CD4-positive, alpha-beta T cell treated with Interleukin-21 for 1 hour (primary cell): ENCODE data around the gene FBXO33.

Experiments
- DNase-seq: peaks from one replicate; pipeline ENCODE4 v3.0.0-alpha.2; 2020

FBXO33 gene, protein sequence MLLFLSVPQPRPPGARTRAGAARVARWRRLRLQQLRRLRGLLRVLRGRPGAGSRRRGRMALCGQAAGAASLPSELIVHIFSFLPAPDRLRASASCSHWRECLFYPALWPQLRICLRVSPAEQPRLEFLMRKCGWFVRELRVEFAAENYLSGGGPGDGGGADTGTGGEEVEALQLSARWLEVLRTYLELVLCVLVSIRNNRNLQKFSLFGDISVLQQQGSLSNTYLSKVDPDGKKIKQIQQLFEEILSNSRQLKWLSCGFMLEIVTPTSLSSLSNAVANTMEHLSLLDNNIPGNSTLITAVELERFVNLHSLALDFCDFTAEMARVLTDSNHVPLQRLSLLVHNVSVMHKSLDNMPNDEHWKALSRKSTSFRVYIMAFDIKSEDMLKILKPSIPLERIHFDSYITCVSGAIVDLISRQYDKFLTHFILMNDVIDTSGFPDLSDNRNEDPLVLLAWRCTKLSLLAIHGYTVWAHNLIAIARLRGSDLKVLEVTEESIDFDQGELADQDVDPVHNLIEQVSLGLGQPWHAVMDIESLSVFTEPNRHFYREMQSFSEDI

GRCh38 chr14:39432179-39432618 is at the start of gene FBXO33:
FBXO33 (minus strand) TSS chr14:39432433; CDS start chr14:39432162, 271 bp downstream.
- peak; percentile 97 for DNase-seq

- DNase-seq = no peak
These were observed 42.2 kb upstream of the FBXO33 start for GRCh38 chr14:39474416-39474911.

GRCh38 chr14:39472078-39472477 is 39.8 kb upstream of the FBXO33 start:
- DNase-seq = no peak

DNA sequence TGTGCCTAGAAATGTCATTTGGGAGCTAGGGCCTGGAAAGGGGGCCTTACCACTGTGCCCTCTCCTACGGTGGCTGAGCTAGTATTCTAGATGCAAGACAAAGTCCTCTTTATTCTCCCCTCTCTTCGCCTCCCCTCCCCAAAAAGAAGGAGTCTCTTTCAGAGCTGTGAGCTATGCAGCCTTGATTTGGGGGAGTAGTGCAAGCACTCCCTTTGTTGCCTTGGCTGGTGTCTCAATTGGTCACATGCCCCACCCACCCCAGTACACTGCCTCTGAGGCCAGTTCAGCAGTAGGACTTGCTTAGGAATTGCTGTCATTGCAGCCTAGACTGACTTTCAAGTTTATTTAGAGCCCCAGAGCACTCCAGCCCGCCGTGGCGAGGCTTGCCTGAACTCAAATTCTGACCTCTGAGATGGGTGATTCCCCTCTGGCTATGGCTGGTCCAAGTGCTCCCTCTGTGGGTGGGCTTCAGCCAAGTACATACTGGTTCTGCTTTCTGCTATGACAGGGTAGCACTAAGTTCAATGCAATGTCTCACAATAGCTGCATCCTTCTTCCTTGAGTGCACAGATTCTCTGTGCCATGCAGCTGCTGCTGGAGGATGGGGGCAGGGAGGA is 37.0 kb upstream of the FBXO33 start:
- peak; percentile 25 for DNase-seq

DNA sequence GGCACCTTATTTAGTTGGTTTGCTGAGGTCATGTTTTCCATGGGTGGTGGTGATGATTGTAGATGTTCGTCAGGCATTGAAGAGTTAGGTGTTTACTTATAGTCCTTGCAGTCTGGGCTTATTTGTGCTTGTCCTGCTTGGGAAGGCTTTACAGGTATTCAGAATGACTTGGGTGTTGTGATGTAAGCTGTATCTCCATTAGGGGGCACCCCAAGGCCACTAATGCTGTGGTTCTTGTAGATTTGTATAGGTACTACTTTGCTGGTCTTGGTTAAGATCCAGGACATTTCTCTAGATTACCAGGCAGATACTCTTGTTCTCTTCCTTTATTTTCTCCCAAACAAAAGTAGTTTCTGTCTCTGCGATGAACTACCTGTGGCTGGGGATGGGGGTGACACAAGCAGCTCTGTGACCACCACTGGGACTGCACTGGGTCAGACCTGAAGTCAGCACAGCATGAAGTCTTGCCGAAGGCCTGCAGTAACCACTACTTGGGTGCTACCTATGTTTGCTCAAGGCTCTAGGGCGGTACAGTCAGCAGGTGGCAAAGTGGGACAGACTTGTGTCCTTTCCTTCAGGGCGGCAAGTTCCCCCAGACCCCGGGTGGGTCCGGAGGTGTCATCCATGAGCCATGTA is 35.8 kb upstream of the FBXO33 start:
- peak; percentile 8 for DNase-seq

DNA sequence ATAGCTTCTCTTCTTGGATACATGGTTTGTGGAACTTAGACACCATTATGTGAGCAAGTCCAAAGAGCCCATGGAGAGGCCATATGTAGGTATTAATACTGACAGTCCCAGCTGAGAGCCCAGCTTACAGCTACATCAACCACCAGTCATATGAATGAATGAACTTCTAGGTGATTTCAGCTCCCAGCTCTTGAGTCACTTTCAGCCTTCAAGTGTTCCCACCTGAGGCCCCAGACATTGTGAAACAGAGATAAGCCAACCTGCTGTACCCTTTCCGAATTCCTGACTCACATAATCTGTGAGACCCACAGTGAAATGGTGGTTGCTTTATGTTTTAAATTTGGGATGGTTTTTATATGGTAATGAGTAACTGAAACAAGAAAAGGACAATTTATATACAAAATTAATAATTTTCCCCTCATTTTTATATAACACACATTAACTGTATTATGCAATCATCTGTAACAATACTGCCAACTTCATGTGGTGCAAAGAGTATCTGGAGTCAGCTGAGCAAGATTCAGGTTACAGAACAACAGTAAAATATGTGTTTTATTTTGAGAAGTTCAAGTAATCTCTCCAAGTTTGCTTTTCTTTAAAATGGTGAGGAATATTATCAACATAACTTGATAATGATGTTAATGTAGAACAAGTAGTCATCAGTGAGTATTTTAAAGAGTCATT is 27.7 kb upstream of the FBXO33 start:
- DNase-seq = no peak

DNA sequence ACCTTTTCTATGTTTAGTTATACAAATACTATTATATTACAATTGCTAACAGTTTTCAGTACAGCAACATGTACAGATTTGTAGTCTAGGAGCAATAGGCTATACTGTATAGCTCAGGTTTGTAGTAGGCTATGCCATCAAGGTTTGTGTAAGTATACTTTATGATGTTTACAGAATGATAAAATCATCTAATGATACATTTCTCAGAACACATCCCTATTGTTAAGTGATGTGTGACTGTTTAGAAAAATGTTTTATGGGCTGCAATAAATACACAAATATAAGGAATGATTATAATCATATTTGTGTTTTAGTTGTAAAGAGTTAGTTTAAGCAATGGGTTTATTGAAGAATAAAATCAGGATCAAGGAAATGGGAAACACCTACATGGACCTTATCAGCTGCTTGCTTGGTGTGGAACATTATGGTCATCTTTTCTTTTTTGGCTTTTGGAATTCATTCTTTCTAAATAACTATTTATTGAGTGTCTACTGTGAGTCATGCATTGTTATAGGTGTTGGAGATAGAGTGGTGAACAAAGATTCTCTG is 24.5 kb upstream of the FBXO33 start:
- DNase-seq = no peak

- DNase-seq = no peak
These were observed 22.8 kb upstream of the FBXO33 start for GRCh38 chr14:39454906-39455539.

GRCh38 chr14:39452680-39453079 is 20.4 kb upstream of the FBXO33 start:
- no peak for DNase-seq

GRCh38 chr14:39451811-39452210 is 19.6 kb upstream of the FBXO33 start:
- no peak for DNase-seq

- no peak for DNase-seq
These were observed 15.0 kb upstream of the FBXO33 start for GRCh38 chr14:39447175-39447661.

DNA sequence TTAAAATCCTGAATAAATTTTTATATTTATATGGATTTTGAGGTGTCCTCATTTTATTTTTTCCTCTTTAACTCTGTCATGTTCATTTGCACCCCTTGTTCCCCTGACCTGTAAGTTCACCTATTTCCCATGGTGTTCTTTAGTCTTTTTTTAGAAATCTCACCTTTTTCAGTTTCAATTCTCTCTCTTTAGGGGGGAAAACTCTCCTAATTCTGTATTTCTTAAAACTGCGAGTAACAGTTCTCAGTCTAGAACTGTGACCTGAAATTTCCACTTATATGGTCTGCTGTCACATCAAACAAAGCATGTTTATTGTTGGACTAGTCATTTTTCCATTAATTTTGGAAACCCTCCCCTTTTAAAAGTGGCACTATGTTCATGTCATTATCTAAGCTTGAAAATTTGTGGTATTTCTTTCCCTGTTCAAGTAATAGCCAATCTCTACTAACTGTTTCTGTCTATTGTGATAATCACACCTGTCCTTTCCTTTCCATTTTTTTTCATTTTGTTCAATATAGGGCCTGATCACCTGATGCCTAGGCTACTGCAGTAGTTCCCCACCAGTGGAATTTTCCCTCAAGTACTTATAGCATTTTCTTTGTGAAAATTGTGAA is 14.0 kb upstream of the FBXO33 start:
- no peak for DNase-seq

DNA sequence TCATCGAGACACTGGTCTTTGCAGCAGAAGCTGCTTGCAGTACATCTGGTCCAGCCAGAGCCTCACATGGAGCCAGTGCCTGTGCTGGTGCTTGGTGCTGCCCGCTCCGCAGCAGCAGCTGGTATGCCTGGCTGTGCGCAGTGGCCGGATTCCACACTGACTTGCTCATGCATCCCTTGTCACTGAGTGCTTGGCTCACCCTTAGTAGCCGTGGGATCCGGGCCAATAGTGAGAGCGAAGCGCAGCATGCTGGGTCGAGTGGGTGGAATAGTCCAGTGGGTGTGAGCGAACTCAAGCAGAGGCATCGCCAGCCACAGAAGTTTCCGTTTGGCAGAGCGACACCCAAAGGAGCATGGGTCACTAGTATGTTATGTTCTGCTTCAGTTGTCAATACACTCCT is 10.1 kb upstream of the FBXO33 start:
- no peak for DNase-seq

DNA sequence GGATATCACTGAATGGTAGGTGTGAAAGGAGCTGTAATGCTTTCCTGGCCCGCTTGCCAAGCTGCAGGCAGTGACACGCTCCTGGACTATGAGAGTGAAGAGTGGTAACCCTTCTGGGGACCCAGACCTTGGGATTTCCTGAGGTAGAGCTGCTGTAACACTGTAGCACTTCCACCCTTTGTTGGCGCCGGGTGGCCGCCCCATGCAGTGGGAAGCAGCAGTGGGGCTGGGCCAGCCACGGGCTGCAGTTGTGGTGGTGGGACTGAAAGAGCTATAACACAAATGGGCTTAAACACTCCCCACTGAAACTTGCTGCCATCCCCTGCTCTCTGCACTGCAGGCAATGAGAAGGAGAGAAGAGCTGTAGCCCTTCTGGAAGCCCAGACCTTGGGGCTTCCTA is 9.6 kb upstream of the FBXO33 start:
- no peak for DNase-seq

- DNase-seq = no peak
These were observed 8.7 kb upstream of the FBXO33 start for GRCh38 chr14:39440975-39441374.

GRCh38 chr14:39435241-39435640 is 3.0 kb upstream of the FBXO33 start:
- no peak for DNase-seq

GRCh38 chr14:39434401-39434800 is 2.2 kb upstream of the FBXO33 start:
- no peak for DNase-seq

- no peak for DNase-seq
These were observed 1.2 kb upstream of the FBXO33 start for GRCh38 chr14:39433452-39433813.

DNA sequence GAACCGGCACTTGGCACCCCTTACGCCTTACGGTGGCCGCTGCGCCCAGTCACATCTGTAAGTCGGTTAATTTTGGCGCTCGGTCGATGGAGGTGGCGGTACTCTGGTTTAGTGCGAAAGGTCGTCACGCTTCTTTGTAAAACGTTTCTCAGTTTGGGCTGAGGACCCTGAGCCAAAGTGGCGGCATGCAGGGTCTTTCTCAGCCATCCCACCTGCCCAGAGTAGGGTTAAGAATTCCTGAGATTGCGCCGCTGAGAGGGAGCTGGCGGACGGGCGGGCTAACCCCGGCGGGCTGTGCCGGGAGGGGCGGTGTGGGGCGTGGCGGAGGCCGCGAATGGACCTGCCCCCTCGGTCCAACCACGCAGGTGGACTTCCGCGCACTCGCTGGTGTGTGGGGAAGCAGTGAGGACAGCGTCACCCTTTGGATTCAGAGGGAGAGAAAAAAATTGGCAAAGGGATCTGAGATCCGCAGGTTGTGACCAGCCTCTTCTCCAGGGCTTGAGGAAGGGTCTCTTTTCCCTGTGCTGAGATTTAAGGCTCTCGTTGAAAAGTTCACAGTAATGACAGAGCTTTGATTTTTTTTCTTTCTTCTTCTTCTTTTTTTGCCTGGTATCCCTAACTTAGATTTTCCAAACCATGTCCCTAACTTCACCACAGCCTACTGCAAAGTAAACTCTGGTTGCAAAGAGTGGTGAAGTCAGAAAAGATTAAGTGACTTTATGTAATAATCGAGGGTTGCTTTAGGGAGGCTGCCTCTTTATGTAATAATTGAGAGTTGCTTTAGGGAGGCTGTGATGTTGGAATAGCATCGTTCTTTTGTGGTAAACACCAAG is 602 bp upstream of the FBXO33 start:
- DNase-seq = peak; percentile 83

- DNase-seq = peak; percentile 59
These were observed 636 bp downstream of the FBXO33 start for GRCh38 chr14:39431416-39432178.
